GM12872 (cell line): ENCODE measurements around the gene MAVS.

ENCODE experiments used
- TF ChIP-seq, protein P1 (sequence below): IDR thresholded peaks from 3 replicates; pipeline ENCODE4 v1.5.1; 2011; ENCODE audit warnings: low read depth, mild to moderate bottlenecking, low read length, moderate library complexity; ENCODE audit not compliant: insufficient read depth

Gene MAVS

DNA sequence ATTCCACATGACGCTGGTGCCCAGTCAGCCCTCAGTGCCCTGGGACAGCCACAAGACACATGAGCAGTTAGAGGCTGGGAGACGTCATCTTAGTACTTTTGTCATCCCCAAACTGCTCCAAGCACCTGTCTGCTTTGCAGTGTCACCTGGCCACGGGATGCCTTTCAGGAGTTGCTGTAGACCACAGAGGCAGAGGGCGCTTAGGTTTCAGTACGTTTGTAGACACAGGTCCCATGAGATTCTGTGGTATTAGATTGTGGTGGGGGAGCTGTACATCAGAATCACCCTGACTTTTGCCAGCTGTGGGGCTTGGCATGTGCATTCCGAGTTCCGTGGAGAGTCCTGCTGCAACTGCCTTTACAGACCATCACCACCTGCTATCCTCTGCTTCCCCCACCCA is 16.7 kb downstream of the MAVS start:
- TF ChIP-seq, protein P1, sequence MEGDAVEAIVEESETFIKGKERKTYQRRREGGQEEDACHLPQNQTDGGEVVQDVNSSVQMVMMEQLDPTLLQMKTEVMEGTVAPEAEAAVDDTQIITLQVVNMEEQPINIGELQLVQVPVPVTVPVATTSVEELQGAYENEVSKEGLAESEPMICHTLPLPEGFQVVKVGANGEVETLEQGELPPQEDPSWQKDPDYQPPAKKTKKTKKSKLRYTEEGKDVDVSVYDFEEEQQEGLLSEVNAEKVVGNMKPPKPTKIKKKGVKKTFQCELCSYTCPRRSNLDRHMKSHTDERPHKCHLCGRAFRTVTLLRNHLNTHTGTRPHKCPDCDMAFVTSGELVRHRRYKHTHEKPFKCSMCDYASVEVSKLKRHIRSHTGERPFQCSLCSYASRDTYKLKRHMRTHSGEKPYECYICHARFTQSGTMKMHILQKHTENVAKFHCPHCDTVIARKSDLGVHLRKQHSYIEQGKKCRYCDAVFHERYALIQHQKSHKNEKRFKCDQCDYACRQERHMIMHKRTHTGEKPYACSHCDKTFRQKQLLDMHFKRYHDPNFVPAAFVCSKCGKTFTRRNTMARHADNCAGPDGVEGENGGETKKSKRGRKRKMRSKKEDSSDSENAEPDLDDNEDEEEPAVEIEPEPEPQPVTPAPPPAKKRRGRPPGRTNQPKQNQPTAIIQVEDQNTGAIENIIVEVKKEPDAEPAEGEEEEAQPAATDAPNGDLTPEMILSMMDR: no peak

DNA sequence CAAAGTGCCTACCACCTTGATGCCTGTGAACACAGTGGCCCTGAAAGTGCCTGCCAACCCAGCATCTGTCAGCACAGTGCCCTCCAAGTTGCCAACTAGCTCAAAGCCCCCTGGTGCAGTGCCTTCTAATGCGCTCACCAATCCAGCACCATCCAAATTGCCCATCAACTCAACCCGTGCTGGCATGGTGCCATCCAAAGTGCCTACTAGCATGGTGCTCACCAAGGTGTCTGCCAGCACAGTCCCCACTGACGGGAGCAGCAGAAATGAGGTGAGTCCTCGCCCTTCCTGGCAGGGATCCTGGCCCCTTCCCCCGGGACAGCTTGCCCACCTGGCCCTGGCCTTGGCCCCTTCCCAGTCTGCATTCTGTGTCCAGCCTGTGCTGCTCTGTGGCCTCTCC is 17.9 kb downstream of the MAVS start:
- TF ChIP-seq, protein P1: no peak

DNA sequence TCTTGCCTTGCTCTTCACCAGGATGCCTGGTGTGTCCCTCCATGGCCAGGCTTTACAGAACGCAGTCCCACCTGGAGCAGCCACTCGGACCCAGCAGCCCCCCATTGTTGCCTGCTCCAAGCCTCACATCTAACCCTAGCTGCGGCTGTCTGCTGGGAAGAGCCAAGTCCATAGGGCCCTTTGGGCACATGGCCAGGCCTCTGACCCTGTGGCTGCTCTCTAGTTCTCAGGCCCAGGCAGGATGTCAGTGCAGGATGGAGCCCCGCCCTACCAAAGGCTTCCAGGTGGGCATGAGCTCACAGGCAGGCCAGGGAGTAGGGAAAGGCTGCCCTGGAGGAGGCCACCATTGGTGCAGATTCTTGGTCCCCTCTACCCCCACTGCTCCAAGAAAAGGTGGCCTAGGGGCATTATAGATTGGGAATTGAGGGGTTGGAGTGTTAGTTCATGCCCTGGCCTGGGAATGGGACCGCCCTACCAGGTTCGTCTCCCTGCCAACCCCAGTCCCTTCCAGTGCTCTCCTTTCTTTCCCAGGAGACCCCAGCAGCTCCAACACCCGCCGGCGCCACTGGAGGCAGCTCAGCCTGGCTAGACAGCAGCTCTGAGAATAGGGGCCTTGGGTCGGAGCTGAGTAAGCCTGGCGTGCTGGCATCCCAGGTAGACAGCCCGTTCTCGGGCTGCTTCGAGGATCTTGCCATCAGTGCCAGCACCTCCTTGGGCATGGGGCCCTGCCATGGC is 18.7 kb downstream of the MAVS start:
- TF ChIP-seq, protein P1: no peak

DNA sequence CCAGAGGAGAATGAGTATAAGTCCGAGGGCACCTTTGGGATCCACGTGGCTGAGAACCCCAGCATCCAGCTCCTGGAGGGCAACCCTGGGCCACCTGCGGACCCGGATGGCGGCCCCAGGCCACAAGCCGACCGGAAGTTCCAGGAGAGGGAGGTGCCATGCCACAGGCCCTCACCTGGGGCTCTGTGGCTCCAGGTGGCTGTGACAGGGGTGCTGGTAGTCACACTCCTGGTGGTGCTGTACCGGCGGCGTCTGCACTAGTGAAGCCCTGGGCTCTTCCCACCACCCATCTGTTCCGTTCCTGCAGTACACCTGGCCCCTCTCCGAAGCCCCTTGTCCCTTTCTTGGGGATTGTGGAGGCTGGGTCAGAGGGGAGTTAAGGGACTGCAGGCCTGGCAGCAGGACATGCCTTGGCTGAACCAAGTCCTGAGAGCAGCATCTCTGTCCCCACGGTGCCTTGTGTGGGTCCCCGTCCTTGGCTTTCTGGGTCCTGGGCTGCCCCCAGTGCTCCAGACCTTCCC is 19.3 kb downstream of the MAVS start:
- TF ChIP-seq, protein P1: no peak

DNA sequence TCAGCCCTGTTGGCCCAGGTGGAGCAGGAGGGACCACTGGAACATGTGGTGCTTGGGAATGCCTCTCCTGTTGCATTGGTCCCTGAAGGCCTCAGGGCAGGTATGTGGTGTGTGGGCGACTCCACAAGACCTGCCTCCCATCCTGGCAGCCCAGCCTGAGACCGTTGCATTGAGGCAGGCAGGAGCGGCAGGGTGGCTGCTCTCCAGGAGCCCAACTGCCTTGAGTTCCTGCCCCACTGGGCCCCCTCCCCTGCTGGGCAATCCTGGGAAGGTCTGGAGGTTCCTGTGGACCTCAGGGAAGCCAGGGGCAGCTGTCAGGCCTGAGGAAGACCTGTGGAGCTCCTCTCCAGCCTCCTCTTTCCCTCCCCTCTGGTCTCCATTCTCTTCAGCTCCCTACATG is 19.8 kb downstream of the MAVS start:
- TF ChIP-seq, protein P1: no peak

DNA sequence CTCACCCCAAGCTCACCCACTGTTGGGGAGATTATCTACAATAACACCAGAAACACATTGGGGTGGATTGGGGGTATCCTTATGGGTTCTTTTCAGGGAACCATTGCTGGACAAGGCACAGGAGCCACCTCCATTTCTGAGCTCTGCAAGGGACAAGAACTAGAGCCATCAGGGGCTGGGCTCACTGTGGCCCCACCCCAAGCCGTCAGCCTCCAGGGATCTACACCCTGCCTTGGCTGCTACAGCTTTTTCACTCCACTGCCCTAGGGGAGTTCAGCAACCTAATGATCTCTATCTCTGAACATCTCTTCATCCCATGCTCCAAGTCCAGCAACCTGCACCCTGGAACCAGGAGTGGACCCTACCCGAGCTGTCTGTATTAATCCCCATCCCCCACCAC is 21.2 kb downstream of the MAVS start:
- TF ChIP-seq, protein P1: no peak

DNA sequence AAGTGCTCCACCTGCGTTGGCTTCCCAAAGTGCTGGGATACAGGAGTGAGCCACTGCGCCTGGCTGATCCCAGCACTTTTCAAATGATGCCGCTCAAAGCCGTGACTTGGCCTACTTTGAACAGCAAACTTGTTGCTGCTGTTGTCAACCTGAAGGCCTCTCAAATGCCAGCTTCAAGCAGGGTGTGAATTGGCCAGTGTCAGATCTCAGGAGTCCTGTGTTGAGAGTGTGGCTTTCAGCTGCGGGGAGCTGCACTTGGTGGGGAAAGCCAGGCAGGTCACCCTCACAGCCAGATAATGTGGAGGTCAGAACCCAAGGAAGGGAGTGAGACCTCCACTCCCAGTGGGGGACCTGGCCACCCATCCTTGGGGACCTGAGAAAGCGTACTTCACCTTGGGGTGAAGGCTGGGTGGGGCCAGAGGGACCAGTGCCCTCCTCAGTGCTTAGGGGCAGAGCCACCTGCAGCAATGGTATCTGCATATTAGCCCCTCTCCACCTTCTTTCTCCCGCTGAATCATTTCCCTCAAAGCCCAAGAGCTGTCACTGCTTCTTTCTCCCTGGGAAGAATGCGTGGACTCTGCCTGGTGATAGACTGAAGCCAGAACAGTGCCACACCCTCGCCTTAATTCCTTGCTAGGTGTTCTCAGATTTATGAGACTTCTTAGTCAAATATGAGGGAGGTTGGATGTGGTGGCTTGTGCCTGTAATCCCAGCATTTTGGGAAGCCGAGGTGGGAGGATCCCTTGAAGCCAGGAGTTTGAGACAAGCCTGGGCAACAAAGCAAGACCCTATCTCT is 23.4 kb downstream of the MAVS start:
- TF ChIP-seq, protein P1: no peak
